OCI-LY7 (cell line): Measurements from ENCODE around the gene SLC13A5. TPM values are rescaled to one million over a fixed set of nuclear protein-coding genes. Genes with fewer than 3 reads are reported as not detected.

Source experiments
- BruUV-seq: library from RNA; stranded (reverse); fragments of 400-500 nt; replicated peaks from 2 replicates; lab custom pipeline; 2021; lab: Mats Ljungman, UMichigan
- CTCF ChIA-PET: fragments of 300-600 bp; sonication (Branson Sonifier 250); formaldehyde crosslinking; loops from one replicate; lab custom pipeline; 2022; ENCODE audit warnings: antibody characterized with exemption; ENCODE audit not compliant: unreplicated experiment; lab: Charles Lee
- POLR2A ChIA-PET: fragments of 300-600 bp; sonication (Branson Sonifier 250); formaldehyde crosslinking; loops from one replicate; lab custom pipeline; 2022; ENCODE audit warnings: antibody characterized with exemption; lab: Charles Lee
- DNase-seq: peaks from one replicate; pipeline ENCODE4 v3.0.0-alpha.2; 2015; ENCODE audit warnings: low spot score
- H2AFZ ChIP-seq: fragments of 200-600 bp; sonication (generic), shearing (Covaris generic); 2 replicates; pipeline ENCODE4 v1.6.1; 2014; ENCODE audit warnings: mild to moderate bottlenecking, antibody characterized with exemption, low read length, moderate library complexity
- H3K27ac ChIP-seq: fragments of 200-600 bp; sonication (generic); 2 replicates; pipeline ENCODE4 v1.5.1; 2014; ENCODE audit warnings: mixed run types, low read depth, mild to moderate bottlenecking, moderate library complexity, low read length, inconsistent platforms; ENCODE audit not compliant: poor library complexity, severe bottlenecking
- H3K36me3 ChIP-seq: fragments of 200-600 bp; sonication (generic); 2 replicates; pipeline ENCODE4 v1.6.1; 2014; ENCODE audit warnings: mild to moderate bottlenecking, antibody characterized with exemption, low read length, moderate library complexity, mixed read lengths; ENCODE audit not compliant: insufficient read depth
- H3K4me1 ChIP-seq: fragments of 200-600 bp; sonication (generic); 2 replicates; pipeline ENCODE4 v1.5.1; 2014; ENCODE audit warnings: mild to moderate bottlenecking, low read length; ENCODE audit not compliant: insufficient read depth, poor library complexity, severe bottlenecking
- H3K4me2 ChIP-seq: fragments of 200-600 bp; sonication (generic); 2 replicates; pipeline ENCODE4 v1.6.1; 2014; ENCODE audit warnings: mild to moderate bottlenecking, low read length
- H3K4me3 ChIP-seq: fragments of 200-600 bp; sonication (generic); 2 replicates; pipeline ENCODE4 v1.5.1; 2014; ENCODE audit warnings: mild to moderate bottlenecking, low read depth, low read length; ENCODE audit not compliant: poor library complexity, severe bottlenecking
- H3K79me2 ChIP-seq: fragments of 200-600 bp; sonication (generic); 2 replicates; pipeline ENCODE4 v1.6.1; 2016; ENCODE audit warnings: low read depth, mild to moderate bottlenecking, low read length, moderate library complexity, mixed read lengths; ENCODE audit not compliant: insufficient read depth
- H3K9me2 ChIP-seq: fragments of 200-600 bp; sonication (generic); 2 replicates; pipeline ENCODE4 v1.6.1; 2016; ENCODE audit warnings: mild to moderate bottlenecking, low read length, mixed read lengths; ENCODE audit not compliant: insufficient read depth
- H3K9me3 ChIP-seq: fragments of 200-600 bp; sonication (generic); 2 replicates; pipeline ENCODE4 v1.6.1; 2014; ENCODE audit warnings: mild to moderate bottlenecking, mixed run types, low read length, mixed read lengths
- H4K20me1 ChIP-seq: fragments of 200-600 bp; sonication (generic); 2 replicates; pipeline ENCODE4 v1.6.1; 2014; ENCODE audit warnings: mild to moderate bottlenecking, antibody characterized with exemption, low read length, moderate library complexity, mixed read lengths; ENCODE audit not compliant: insufficient read depth
- CTCF ChIP-seq: fragments of 200-600 bp; sonication (generic); conservative IDR thresholded peaks from 2 replicates; pipeline ENCODE4 v1.5.1; 2014; ENCODE audit warnings: mild to moderate bottlenecking, antibody characterized with exemption, low read length, moderate library complexity, mixed read lengths
- EZH2phosphoT487 ChIP-seq: fragments of 200-600 bp; sonication (generic); IDR thresholded peaks from 2 replicates; pipeline ENCODE4 v1.6.1; 2018; ENCODE audit warnings: low read depth, borderline replicate concordance, mild to moderate bottlenecking, mixed run types, antibody characterized with exemption, low read length, moderate library complexity, mixed read lengths
- intact Hi-C: fragments of 100-400 bp; cut with micrococcal nuclease; formaldehyde crosslinking; loops from one replicate; pipeline ENCODE4 v1.10.0; 2022; ENCODE audit not compliant: unreplicated experiment
- total RNA-seq, 2 experiments: library from RNA; depleted of rRNA in 1 of 2; stranded (reverse); fragments of >200 nt in 1 of 2; shearing (Covaris generic) in 1 of 2; gene quantifications; 2 replicates each; pipeline ENCODE4 v1.2.3, GENCODE V29; 2014 to 2022

Gene SLC13A5
- total RNA-seq, 2 experiments from 2014 or later: not detected

GRCh38 chr17:6691546-6691945 lies 21.6 kb downstream of the SLC13A5 start:
- Histone ChIP-seq H3K27ac (no peak overlapping the region), H3K79me2 (no peaks in the 10 kb centered on the region), H3K4me2 (no peak overlapping the region), H3K4me3 (no peak overlapping the region), H2AFZ (no peak overlapping the region), H3K9me2 (no peaks in the 10 kb centered on the region), H3K36me3 (no peaks in the 10 kb centered on the region), H3K9me3 (no peaks in the 10 kb centered on the region), H3K4me1 (no peaks in the 10 kb centered on the region), H4K20me1 (no peaks in the 10 kb centered on the region)
- ChIA-PET CTCF (no interaction called here), POLR2A (interaction anchor here (0.6 kb wide), 1 partner anchor 60 kb away, joined by 3 read pairs; no protein-coding TSS in a partner anchor)
- DNase-seq: no peak
- no TSS peak for BruUV-seq
- intact Hi-C loops: no loop called here
- TF ChIP-seq EZH2phosphoT487: no peak
- TF ChIP-seq CTCF: no peak

GRCh38 chr17:6690641-6691040 lies 22.5 kb downstream of the SLC13A5 start:
- no peaks in the 10 kb centered on the region for H3K9me3 ChIP-seq
- DNase-seq: no peak
- BruUV-seq: no TSS peak
- H3K4me2 ChIP-seq: no peak overlapping the region
- H4K20me1 ChIP-seq: no peaks in the 10 kb centered on the region
- CTCF ChIA-PET: no interaction called here
- no peak for TF ChIP-seq CTCF
- no peak for TF ChIP-seq EZH2phosphoT487
- no peaks in the 10 kb centered on the region for H3K79me2 ChIP-seq
- H3K27ac ChIP-seq: no peak overlapping the region
- POLR2A ChIA-PET: no interaction called here
- no peaks in the 10 kb centered on the region for H3K4me1 ChIP-seq
- no peaks in the 10 kb centered on the region for H3K36me3 ChIP-seq
- intact Hi-C loops: no loop called here
- H3K4me3 ChIP-seq: no peak overlapping the region
- H2AFZ ChIP-seq: no peak overlapping the region
- no peaks in the 10 kb centered on the region for H3K9me2 ChIP-seq

- no peak overlapping the region for H2AFZ ChIP-seq
- H3K4me1 ChIP-seq: no peaks in the 10 kb centered on the region
- BruUV-seq: no TSS peak
- no peaks in the 10 kb centered on the region for H3K9me2 ChIP-seq
- no peaks in the 10 kb centered on the region for H4K20me1 ChIP-seq
- ChIA-PET CTCF (no interaction called here), POLR2A (no interaction called here)
- H3K9me3 ChIP-seq: no peaks in the 10 kb centered on the region
- no peak overlapping the region for H3K4me2 ChIP-seq
- no peak for DNase-seq
- TF ChIP-seq EZH2phosphoT487 (no peak), CTCF (no peak)
- H3K4me3 ChIP-seq: no peak overlapping the region
- intact Hi-C loops: no loop called here
- H3K79me2 ChIP-seq: no peaks in the 10 kb centered on the region
- no peak overlapping the region for H3K27ac ChIP-seq
- H3K36me3 ChIP-seq: no peaks in the 10 kb centered on the region
Observed at GRCh38 chr17:6688944-6689343, 24.2 kb downstream of the SLC13A5 start.
